Measurements from ENCODE around the gene PILRB.
"Not testable (repeated sequence)": the region's sequence is repeated elsewhere in the genome, so short reads cannot be mapped to it uniquely, and the experiment has no call there.

DNA sequence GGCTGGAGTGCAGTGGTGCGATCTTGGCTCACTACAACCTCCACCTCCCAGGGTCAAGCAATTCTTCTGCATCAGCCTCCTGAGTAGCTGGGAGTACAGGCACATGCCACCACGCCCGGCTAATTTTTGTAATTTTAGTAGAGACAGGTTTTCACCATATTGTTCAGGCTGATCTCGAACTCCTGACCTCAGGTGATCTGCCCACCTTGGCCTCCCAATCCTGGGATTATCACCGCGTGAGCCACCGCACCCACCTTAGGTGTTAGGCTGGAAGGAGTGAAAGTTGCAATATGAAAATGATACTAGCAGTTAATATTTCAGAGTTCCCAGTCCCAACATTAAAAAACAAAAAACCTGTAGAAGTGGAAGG lies 8.1 kb downstream of the PILRB start:
- TF ChIP-seq SUZ12 (IDR thresholded peaks at IDR 0.05; ENCODE audit: extremely low read depth, insufficient read depth, insufficient read length); ZNF274 (IDR thresholded peaks at IDR 0.05; ENCODE audit: low read depth, low read length): not testable (repeated sequence)

Measured in NT2/D1 (cell line).